CD14-positive monocyte (primary cell): ENCODE results near the gene SYT10. TPM values are rescaled to one million over a fixed set of nuclear protein-coding genes. Genes with fewer than 3 reads are reported as not detected.

ENCODE experiments used
- DNase-seq, 3 donors: peaks; one replicate each; pipeline ENCODE4 v3.0.0-alpha.2; 2011 to 2022
- H2AFZ ChIP-seq: 2 replicates; pipeline ENCODE4 v1.6.0; 2012; ENCODE audit warnings: mild to moderate bottlenecking, low read depth, low read length, inconsistent platforms; ENCODE audit not compliant: insufficient read depth, poor library complexity, severe bottlenecking
- H3K27ac ChIP-seq, 2 donors: 1 replicate in 1 of 2; 2 replicates in 1 of 2; pipeline ENCODE4 v1.5.1; 2012 to 2013; ENCODE audit warnings: low read length in 2 of 2, control low read depth in 1 of 2, inconsistent platforms in 1 of 2, low read depth in 1 of 2, mild to moderate bottlenecking in 1 of 2
- H3K27me3 ChIP-seq, 2 donors: one replicate each; pipeline versions ENCODE4 v1.6.0 to v1.6.1; 2011 to 2013; ENCODE audit warnings: low read length in 2 of 2; ENCODE audit not compliant: control insufficient read depth in 2 of 2, insufficient read depth in 2 of 2
- H3K36me3 ChIP-seq, 2 donors: replicated peaks in 1 of 2; 1 replicate in 1 of 2; 2 replicates in 1 of 2; pipeline versions ENCODE4 v1.5.1 to v1.6.1; 2012 to 2013; ENCODE audit warnings: low read length in 2 of 2, control low read depth in 1 of 2, inconsistent platforms in 1 of 2, mild to moderate bottlenecking in 1 of 2; ENCODE audit not compliant: insufficient read depth in 2 of 2, control insufficient read depth in 1 of 2
- H3K4me1 ChIP-seq, 2 donors: 1 replicate in 1 of 2; 2 replicates in 1 of 2; pipeline versions ENCODE4 v1.5.1 to v1.6.1; 2012 to 2013; ENCODE audit warnings: low read length in 2 of 2, control low read depth in 1 of 2, inconsistent platforms in 1 of 2, mild to moderate bottlenecking in 1 of 2, moderate library complexity in 1 of 2; ENCODE audit not compliant: insufficient read depth in 2 of 2, control insufficient read depth in 1 of 2
- H3K4me2 ChIP-seq: replicated peaks from 2 replicates; pipeline ENCODE3; 2012; ENCODE audit warnings: low read length, moderate library complexity, mild to moderate bottlenecking; ENCODE audit not compliant: poor library complexity, severe bottlenecking; ENCODE audit errors: extremely low read depth
- H3K4me3 ChIP-seq, 3 experiments: fragments of 200-600 bp in 1 of 3; sonication (generic) in 1 of 3; replicated peaks in 1 of 3; 1 replicate in 2 of 3; 2 replicates in 1 of 3; pipeline ENCODE4 v1.5.1; 2011 to 2013; ENCODE audit warnings: low read length in 3 of 3, mild to moderate bottlenecking in 3 of 3, control low read depth in 2 of 3, low read depth in 2 of 3, inconsistent platforms in 1 of 3, moderate library complexity in 1 of 3
- H3K79me2 ChIP-seq: 2 replicates; pipeline ENCODE4 v1.6.0; 2012; ENCODE audit warnings: mild to moderate bottlenecking, control low read depth, inconsistent platforms, low read length, moderate library complexity; ENCODE audit not compliant: insufficient read depth
- H3K9ac ChIP-seq: 2 replicates; pipeline ENCODE4 v1.6.0; 2017; ENCODE audit warnings: low read length, mild to moderate bottlenecking; ENCODE audit not compliant: insufficient read depth, poor library complexity, severe bottlenecking
- H3K9me3 ChIP-seq, 2 donors: replicated peaks in 1 of 2; 1 replicate in 1 of 2; 2 replicates in 1 of 2; pipeline versions ENCODE4 v1.5.1 to v1.6.1; 2012 to 2013; ENCODE audit warnings: low read length in 2 of 2, control low read depth in 1 of 2; ENCODE audit not compliant: control insufficient read depth in 1 of 2, insufficient read depth in 1 of 2
- H4K20me1 ChIP-seq: 2 replicates; pipeline ENCODE4 v1.6.0; 2012; ENCODE audit warnings: mild to moderate bottlenecking, low read length, control low read depth, moderate library complexity; ENCODE audit not compliant: insufficient read depth
- H3K27ac Mint-ChIP-seq, 7 donors: one replicate each; pipeline ENCODE4 v1.8.0; 2020; ENCODE audit warnings: mild to moderate bottlenecking in 7 of 7, mixed read lengths in 7 of 7, moderate library complexity in 6 of 7, inconsistent platforms in 2 of 7
- H3K27me3 Mint-ChIP-seq, 3 donors: one replicate each; pipeline ENCODE4 v1.8.0; 2021 to 2022; ENCODE audit warnings: low read depth in 3 of 3, mild to moderate bottlenecking in 3 of 3, mixed read lengths in 3 of 3, moderate library complexity in 3 of 3, inconsistent platforms in 1 of 3
- H3K36me3 Mint-ChIP-seq, 2 donors: one replicate each; pipeline ENCODE4 v1.8.0; 2020; ENCODE audit warnings: mixed read lengths in 2 of 2, inconsistent platforms in 1 of 2, mild to moderate bottlenecking in 1 of 2
- H3K4me1 Mint-ChIP-seq: one replicate; pipeline ENCODE4 v1.8.0; 2020; ENCODE audit warnings: mild to moderate bottlenecking, mixed read lengths
- H3K4me3 Mint-ChIP-seq, 2 donors: one replicate each; pipeline ENCODE4 v1.8.0; 2020; ENCODE audit warnings: mild to moderate bottlenecking in 2 of 2, mixed read lengths in 2 of 2, moderate library complexity in 1 of 2
- H3K9me3 Mint-ChIP-seq, 7 donors: one replicate each; pipeline ENCODE4 v1.8.0; 2020 to 2022; ENCODE audit warnings: mixed read lengths in 7 of 7, mild to moderate bottlenecking in 6 of 7, moderate library complexity in 6 of 7, inconsistent platforms in 2 of 7
- WGBS: methylation state at CpG from one replicate; pipeline ENCODE4 v1.1.5; 2013; ENCODE audit warnings: missing lambda C conversion rate; ENCODE audit not compliant: insufficient coverage; 5-methylcytosine and 5-hydroxymethylcytosine counted together
- intact Hi-C, 2 donors: fragments of 100-400 bp; cut with micrococcal nuclease; formaldehyde crosslinking; loops; one replicate each; pipeline versions ENCODE4 v1.15.0 to v1.15.1; 2023
- polyA plus RNA-seq, 3 donors: library from polyadenylated mRNA; depleted of rRNA in 1 of 3; unstranded in 2 of 3; stranded (reverse) in 1 of 3; fragments of 300-500 nt in 2 of 3; fragments of >200 nt in 1 of 3; fragmentation: Illumina TruSeq in 2 of 3; gene quantifications; 1 replicate in 2 of 3; 2 replicates in 1 of 3; pipeline ENCODE4 v1.2.3, GENCODE V29; 2012 to 2021
- TF ChIP-seq, protein P1 (sequence below): fragments of 200-600 bp; IDR thresholded peaks from one replicate; pipeline ENCODE4 v1.8.0; 2022; ENCODE audit warnings: antibody characterized with exemption, mild to moderate bottlenecking

SYT10 gene
- polyA plus RNA-seq, 3 donors: not detected

DNA sequence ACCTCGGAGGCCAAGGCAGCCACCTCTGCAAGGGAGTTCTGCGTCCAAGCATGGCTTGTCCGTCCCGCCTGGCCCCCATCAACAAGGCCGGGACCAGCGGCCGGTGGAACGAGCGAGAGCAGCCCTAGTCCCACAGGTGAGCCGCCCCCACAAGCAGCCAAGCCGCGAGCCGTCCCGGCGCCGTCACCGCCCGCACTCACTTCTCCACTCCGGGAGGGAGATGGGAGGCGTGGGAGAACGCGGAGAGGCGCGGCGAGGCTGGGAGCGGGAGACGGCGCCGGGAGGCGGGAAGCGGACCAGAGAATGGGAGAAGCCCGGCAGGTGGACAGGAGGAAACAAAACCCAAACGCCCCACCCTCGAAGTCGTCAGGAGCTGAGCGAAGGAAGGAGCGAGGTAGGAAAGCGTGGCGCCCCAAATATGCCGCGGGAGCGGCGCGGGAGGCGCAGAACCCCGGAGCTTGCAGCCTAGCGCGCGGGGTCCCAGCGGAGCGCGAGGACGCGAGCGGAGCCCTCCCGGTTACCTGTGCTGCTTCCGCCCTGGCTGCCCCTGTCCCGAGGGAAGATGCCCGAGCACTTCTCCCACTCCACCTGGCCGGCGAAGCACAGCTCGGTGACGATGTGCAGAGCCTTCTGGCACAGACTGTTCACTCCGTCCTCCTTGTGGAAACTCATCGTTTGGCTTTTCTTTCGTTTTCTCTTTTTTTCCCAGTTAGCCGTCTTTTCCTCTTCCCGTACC, 600 bp downstream of the SYT10 start:
- Histone ChIP-seq H3K4me2 (peak overlapping the region; percentile 74), H3K4me1 (peaks cover 5 to 6% of the 10 kb centered on the region in 2 donors), H3K27me3 (peaks cover 37 to 69% of the 10 kb centered on the region in 2 donors), H2AFZ (peak overlapping the region; percentile 54), H3K36me3 (no peaks in the 10 kb centered on the region), H3K27ac (no peak overlapping the region), H4K20me1 (no peaks in the 10 kb centered on the region), H3K4me3 (peak overlapping the region; percentile 32 to 71 (median 39)), H3K9ac (peak overlapping the region; percentile 10), H3K79me2 (no peaks in the 10 kb centered on the region), H3K9me3 (peaks cover 0 to 23% of the 10 kb centered on the region in 2 donors)
- Mint-ChIP-seq H3K4me3 (peak overlapping the region; percentile 78 to 91), H3K9me3 (peaks cover 0 to 16% (median 12%) of the 10 kb centered on the region in 7 donors), H3K4me1 (peaks cover 10% of the 10 kb centered on the region), H3K27me3 (peaks cover 41 to 46% (median 43%) of the 10 kb centered on the region in 3 donors), H3K27ac (no peak overlapping the region), H3K36me3 (no peaks in the 10 kb centered on the region)
- intact Hi-C loops: no loop called here
- DNase-seq: no peak
- WGBS: 2% methylated on average over 51 of the region's 68 CpGs
- TF ChIP-seq, protein P1, sequence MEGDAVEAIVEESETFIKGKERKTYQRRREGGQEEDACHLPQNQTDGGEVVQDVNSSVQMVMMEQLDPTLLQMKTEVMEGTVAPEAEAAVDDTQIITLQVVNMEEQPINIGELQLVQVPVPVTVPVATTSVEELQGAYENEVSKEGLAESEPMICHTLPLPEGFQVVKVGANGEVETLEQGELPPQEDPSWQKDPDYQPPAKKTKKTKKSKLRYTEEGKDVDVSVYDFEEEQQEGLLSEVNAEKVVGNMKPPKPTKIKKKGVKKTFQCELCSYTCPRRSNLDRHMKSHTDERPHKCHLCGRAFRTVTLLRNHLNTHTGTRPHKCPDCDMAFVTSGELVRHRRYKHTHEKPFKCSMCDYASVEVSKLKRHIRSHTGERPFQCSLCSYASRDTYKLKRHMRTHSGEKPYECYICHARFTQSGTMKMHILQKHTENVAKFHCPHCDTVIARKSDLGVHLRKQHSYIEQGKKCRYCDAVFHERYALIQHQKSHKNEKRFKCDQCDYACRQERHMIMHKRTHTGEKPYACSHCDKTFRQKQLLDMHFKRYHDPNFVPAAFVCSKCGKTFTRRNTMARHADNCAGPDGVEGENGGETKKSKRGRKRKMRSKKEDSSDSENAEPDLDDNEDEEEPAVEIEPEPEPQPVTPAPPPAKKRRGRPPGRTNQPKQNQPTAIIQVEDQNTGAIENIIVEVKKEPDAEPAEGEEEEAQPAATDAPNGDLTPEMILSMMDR: no peak

DNA sequence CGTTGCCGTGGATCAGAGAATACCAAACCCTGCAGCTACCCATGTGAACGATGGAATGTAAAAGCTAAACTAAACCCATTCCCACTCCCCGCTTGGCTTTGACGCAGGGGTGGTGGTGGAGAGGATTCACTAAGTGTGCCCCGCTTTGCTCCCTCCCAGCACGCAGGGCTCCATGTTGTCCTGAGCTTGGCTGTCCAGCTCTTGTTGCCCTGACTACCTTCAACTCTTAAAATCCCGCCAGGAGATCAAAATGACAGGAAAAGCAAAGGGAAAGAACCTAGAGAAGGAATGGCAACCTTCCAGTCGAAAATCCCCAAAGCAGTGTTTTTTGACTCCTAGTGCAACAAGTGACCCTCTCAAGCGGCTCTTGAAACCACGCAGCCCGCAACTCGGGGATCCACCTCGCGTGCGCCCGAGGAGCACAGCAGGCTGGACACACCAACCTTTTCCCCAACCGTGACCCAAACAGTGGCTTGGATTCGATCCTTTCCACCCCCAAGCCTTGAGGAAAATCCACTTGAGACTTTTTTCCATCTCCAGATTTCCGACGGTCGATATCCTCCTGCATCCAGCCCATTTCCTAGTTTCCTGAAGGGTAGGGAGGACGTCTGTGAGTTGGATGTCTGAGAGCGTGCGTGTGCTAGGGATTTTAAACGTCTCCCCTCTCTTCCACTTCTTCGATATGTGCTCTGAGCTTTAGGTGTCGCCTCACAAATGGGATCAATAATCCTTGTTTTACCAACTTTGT, 1.4 kb downstream of the SYT10 start:
- H3K27ac Mint-ChIP-seq: no peak overlapping the region
- Histone ChIP-seq H3K36me3 (no peaks in the 10 kb centered on the region), H3K9ac (no peak overlapping the region), H3K27ac (no peak overlapping the region), H4K20me1 (no peaks in the 10 kb centered on the region), H3K27me3 (peaks cover 37 to 69% of the 10 kb centered on the region in 2 donors), H3K4me2 (no peak overlapping the region), H3K4me1 (peaks cover 5 to 6% of the 10 kb centered on the region in 2 donors), H3K79me2 (no peaks in the 10 kb centered on the region), H3K4me3 (no peak overlapping the region), H2AFZ (no peak overlapping the region), H3K9me3 (peaks cover 0 to 23% of the 10 kb centered on the region in 2 donors)
- H3K27me3 Mint-ChIP-seq: peaks cover 41 to 46% (median 43%) of the 10 kb centered on the region in 3 donors
- intact Hi-C loops: no loop called here
- peaks cover 0 to 16% (median 12%) of the 10 kb centered on the region in 7 donors for H3K9me3 Mint-ChIP-seq
- peak overlapping the region in 1 of 2 donors; percentile 91 for H3K4me3 Mint-ChIP-seq
- TF ChIP-seq, protein P1: no peak
- peaks cover 10% of the 10 kb centered on the region for H3K4me1 Mint-ChIP-seq
- DNase-seq: no peak
- WGBS: 14% methylated on average over 13 of the region's 28 CpGs
- no peaks in the 10 kb centered on the region for H3K36me3 Mint-ChIP-seq
